SU-DHL-6 (cell line): ENCODE results near the gene RAPGEF3.
A peak's percentile ranks its signal among the peaks of the same experiment; 100 is the strongest.

Experiments
- H2AFZ ChIP-seq: fragments of 200-600 bp; sonication (generic); 2 replicates; pipeline ENCODE4 v1.6.1; 2014; ENCODE audit warnings: low read depth, mild to moderate bottlenecking, moderate library complexity, mixed read lengths, antibody characterized with exemption, low read length; ENCODE audit not compliant: severe bottlenecking
- H3F3A ChIP-seq: fragments of 200-600 bp; shearing (Covaris generic); 2 replicates; pipeline ENCODE4 v1.6.0; 2016; ENCODE audit warnings: antibody characterized with exemption, mild to moderate bottlenecking; ENCODE audit not compliant: insufficient read depth
- H3K27ac ChIP-seq: fragments of 200-600 bp; sonication (generic); 2 replicates; pipeline ENCODE4 v1.5.1; 2016; ENCODE audit warnings: low read depth, mild to moderate bottlenecking, low read length, moderate library complexity, mixed read lengths
- H3K27me3 ChIP-seq: fragments of 200-600 bp; sonication (generic), shearing (Covaris generic); 2 replicates; pipeline ENCODE4 v1.6.0; 2014; ENCODE audit warnings: mild to moderate bottlenecking, low read length
- H3K36me3 ChIP-seq: fragments of 200-600 bp; sonication (generic); 2 replicates; pipeline ENCODE4 v1.6.1; 2014; ENCODE audit warnings: mild to moderate bottlenecking, low read length, mixed read lengths
- H3K4me2 ChIP-seq: fragments of 300-600, 200-600 bp; shearing (Covaris generic), sonication (generic); 2 replicates; pipeline ENCODE4 v1.6.0; 2014; ENCODE audit warnings: low read length, low read depth, mild to moderate bottlenecking; ENCODE audit not compliant: poor library complexity, severe bottlenecking
- H3K4me3 ChIP-seq: fragments of 200-600 bp; sonication (generic); 2 replicates; pipeline ENCODE4 v1.5.1; 2014; ENCODE audit warnings: antibody characterized with exemption, low read length, mild to moderate bottlenecking, mixed read lengths; ENCODE audit not compliant: insufficient read depth, poor library complexity, severe bottlenecking
- H3K79me2 ChIP-seq: fragments of 200-600 bp; sonication (generic); 2 replicates; pipeline ENCODE4 v1.6.1; 2014; ENCODE audit warnings: mild to moderate bottlenecking, low read length, moderate library complexity; ENCODE audit not compliant: insufficient read depth
- H3K9ac ChIP-seq: fragments of 200-600 bp; sonication (generic); 2 replicates; pipeline ENCODE4 v1.7.0; 2014; ENCODE audit warnings: mild to moderate bottlenecking, low read length
- H3K9me2 ChIP-seq: fragments of 200-600 bp; sonication (generic); replicated peaks from 2 replicates; pipeline ENCODE4 v1.6.1; 2014; ENCODE audit warnings: low read length; ENCODE audit not compliant: insufficient read depth
- H3K9me3 ChIP-seq: fragments of 200-600 bp; sonication (generic); 2 replicates; pipeline ENCODE4 v1.6.1; 2014; ENCODE audit warnings: low read length, mixed read lengths; ENCODE audit not compliant: insufficient read depth
- H4K20me1 ChIP-seq: fragments of 200-600 bp; sonication (generic); 2 replicates; pipeline ENCODE4 v1.6.1; 2014; ENCODE audit warnings: low read depth, mild to moderate bottlenecking, antibody characterized with exemption, low read length, moderate library complexity, mixed read lengths
- EZH2phosphoT487 ChIP-seq: fragments of 200-600 bp; sonication (generic), shearing (Covaris generic); conservative IDR thresholded peaks from 2 replicates; pipeline ENCODE4 v1.6.1; 2018; ENCODE audit warnings: mild to moderate bottlenecking, antibody characterized with exemption, low read length, moderate library complexity, mixed read lengths
- TF ChIP-seq, protein P1 (sequence below): fragments of 200-600 bp; sonication (generic); IDR thresholded peaks from one replicate; pipeline ENCODE4 v1.5.1; 2017; ENCODE audit warnings: antibody characterized with exemption, mild to moderate bottlenecking, low read length, moderate library complexity; ENCODE audit not compliant: insufficient read depth, poor library complexity, severe bottlenecking

RAPGEF3 gene

DNA sequence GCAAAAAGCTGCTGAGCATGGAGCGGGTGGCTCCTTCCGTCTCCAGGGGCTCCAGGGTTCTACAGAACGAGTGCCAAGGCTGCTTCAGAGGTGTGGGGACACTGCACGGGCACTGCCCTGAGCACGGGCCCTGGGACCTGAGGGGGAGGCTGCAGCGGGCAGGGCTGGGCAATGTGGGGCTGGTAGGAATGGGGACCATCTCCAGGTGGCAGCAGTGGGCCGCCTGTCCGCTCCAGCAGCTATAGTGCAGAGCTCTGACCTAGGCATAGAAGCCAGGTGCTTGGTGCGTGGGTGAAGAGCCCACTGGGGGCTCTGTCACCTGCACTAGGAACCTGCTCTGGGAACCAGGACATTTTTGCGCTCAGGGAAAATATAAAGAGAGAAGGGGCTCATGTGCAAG lies 38.8 kb upstream of the RAPGEF3 start:
- H4K20me1 ChIP-seq: no peaks in the 10 kb centered on the region
- H3F3A ChIP-seq: no peaks in the 10 kb centered on the region
- peaks cover 3% of the 10 kb centered on the region; the same call in 1 of the 2 replicates for H3K36me3 ChIP-seq
- H3K9ac ChIP-seq: no peak overlapping the region
- H3K27me3 ChIP-seq: no peaks in the 10 kb centered on the region
- no peak overlapping the region for H2AFZ ChIP-seq
- no peaks in the 10 kb centered on the region; the same call in 1 of the 2 replicates for H3K79me2 ChIP-seq
- H3K27ac ChIP-seq: no peak overlapping the region
- H3K9me3 ChIP-seq: no peaks in the 10 kb centered on the region
- H3K9me2 ChIP-seq: no peaks in the 10 kb centered on the region
- H3K4me2 ChIP-seq: no peak overlapping the region
- H3K4me3 ChIP-seq: no peak overlapping the region
- TF ChIP-seq EZH2phosphoT487: no peak
- TF ChIP-seq, protein P1, sequence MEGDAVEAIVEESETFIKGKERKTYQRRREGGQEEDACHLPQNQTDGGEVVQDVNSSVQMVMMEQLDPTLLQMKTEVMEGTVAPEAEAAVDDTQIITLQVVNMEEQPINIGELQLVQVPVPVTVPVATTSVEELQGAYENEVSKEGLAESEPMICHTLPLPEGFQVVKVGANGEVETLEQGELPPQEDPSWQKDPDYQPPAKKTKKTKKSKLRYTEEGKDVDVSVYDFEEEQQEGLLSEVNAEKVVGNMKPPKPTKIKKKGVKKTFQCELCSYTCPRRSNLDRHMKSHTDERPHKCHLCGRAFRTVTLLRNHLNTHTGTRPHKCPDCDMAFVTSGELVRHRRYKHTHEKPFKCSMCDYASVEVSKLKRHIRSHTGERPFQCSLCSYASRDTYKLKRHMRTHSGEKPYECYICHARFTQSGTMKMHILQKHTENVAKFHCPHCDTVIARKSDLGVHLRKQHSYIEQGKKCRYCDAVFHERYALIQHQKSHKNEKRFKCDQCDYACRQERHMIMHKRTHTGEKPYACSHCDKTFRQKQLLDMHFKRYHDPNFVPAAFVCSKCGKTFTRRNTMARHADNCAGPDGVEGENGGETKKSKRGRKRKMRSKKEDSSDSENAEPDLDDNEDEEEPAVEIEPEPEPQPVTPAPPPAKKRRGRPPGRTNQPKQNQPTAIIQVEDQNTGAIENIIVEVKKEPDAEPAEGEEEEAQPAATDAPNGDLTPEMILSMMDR: peak; percentile 69

DNA sequence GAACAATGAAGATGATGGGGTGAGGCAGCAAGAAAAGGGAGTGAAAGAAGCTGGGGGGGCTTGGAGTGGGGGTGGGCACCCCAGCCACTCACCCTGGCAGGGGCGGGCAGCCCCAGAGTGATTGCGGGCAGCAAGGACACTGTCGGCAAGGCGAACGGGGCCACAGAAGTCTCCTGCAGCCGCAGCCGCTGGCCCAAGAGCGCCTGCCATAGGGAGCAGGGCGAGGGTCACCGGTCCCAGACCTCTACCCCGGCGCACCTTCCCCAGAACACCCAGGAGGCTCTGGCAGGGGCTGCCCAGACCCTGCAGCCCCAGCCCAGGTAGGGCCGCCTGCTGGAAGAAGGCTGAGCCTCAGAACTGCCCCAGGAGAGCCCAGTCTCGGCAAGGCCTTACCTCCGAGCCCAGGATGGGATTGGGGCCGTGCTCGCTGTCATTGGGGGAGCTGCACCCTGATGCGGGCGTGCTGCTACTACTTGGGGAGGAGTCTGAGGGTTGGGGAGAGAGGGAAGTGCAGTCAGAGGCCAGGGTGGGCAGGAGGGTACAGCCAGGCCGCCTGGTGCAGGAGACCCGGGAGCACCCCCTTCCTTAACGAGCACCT lies 37.2 kb upstream of the RAPGEF3 start:
- Histone ChIP-seq H2AFZ (no peak overlapping the region), H4K20me1 (no peaks in the 10 kb centered on the region), H3K27ac (no peak overlapping the region), H3K4me3 (no peak overlapping the region), H3K9me2 (no peaks in the 10 kb centered on the region), H3F3A (no peaks in the 10 kb centered on the region), H3K9me3 (no peaks in the 10 kb centered on the region), H3K27me3 (no peaks in the 10 kb centered on the region), H3K9ac (no peak overlapping the region), H3K79me2 (no peaks in the 10 kb centered on the region), H3K36me3 (peaks cover 4% of the 10 kb centered on the region; the same call in 1 of the 2 replicates), H3K4me2 (no peak overlapping the region)
- TF ChIP-seq EZH2phosphoT487: no peak
- TF ChIP-seq, protein P1: no peak

DNA sequence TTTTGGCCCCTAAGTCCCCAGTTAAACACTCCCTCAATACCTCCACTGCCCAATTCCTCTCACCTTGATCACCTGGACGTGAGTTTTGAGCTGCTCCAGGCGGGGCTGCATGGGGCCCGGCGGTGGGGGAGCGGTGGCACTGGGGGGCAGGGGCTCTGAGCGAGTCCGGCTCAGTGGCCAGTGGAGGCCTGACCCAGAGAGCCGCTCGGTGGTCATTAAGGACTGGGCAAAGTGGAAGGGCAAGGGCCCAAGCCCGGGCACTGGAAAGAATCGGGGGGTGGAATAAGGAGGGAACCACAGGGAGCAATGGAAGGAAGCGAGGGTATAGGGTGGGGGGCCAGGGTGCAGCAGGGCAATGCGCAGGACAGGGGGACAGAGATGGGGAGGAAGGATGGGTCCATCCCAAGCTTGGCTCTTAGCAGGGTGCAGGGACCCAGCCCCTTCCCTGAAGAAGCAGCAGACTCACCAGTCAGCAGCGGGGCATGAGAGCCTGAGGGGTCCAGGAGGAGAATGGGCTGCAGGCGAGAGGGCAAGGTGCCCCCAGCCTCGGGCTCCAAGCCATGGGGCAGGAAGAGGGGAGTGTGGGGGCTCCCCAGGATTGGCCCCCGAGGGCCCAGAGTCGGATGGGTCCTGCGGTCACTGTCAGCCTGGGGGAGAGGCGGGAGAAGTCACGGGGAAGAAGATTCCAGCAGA lies 36.6 kb upstream of the RAPGEF3 start:
- no peaks in the 10 kb centered on the region for H3F3A ChIP-seq
- H3K4me2 ChIP-seq: no peak overlapping the region
- no peak overlapping the region for H3K4me3 ChIP-seq
- H4K20me1 ChIP-seq: no peaks in the 10 kb centered on the region
- TF ChIP-seq EZH2phosphoT487: no peak
- TF ChIP-seq, protein P1: no peak
- peaks cover 4% of the 10 kb centered on the region; the same call in 1 of the 2 replicates for H3K36me3 ChIP-seq
- H3K9me2 ChIP-seq: no peaks in the 10 kb centered on the region
- no peak overlapping the region for H3K9ac ChIP-seq
- H2AFZ ChIP-seq: no peak overlapping the region
- H3K79me2 ChIP-seq: no peaks in the 10 kb centered on the region
- H3K9me3 ChIP-seq: no peaks in the 10 kb centered on the region
- no peaks in the 10 kb centered on the region for H3K27me3 ChIP-seq
- H3K27ac ChIP-seq: no peak overlapping the region
